IgD-negative memory B cell (primary cell): ENCODE data around the gene DSE. TPM values are rescaled to one million over a fixed set of nuclear protein-coding genes. Genes with fewer than 3 reads are reported as not detected.

Experiments used
- polyA plus RNA-seq: library from polyadenylated mRNA; unstranded; fragments of 300-500 nt; fragmentation: Illumina TruSeq; gene quantifications from one replicate; pipeline ENCODE4 v1.2.3, GENCODE V29; 2021

The DSE gene
- polyA plus RNA-seq, 1 donor from 2014 or later = 23.6 TPM

Other genes starting within 250 kb of the DSE start
- 0.36 TPM for gene COL10A1, start 244.8 kb upstream of the DSE start, polyA plus RNA-seq
- gene TSPYL4, start 116.9 kb upstream of the DSE start, polyA plus RNA-seq = 9.8 TPM
- gene TSPYL1, start 91.0 kb upstream of the DSE start, polyA plus RNA-seq = 62.8 TPM
- 307 TPM for gene CALHM6, start 90.4 kb downstream of the DSE start, polyA plus RNA-seq
- not detected for gene CALHM5, start 140.7 kb downstream of the DSE start, polyA plus RNA-seq
- not detected for gene TRAPPC3L, start 174.7 kb downstream of the DSE start, polyA plus RNA-seq
- gene CALHM4, start 182.8 kb downstream of the DSE start, polyA plus RNA-seq = not detected
- 52.3 TPM for gene RWDD1, start 200.6 kb downstream of the DSE start, polyA plus RNA-seq
- gene RSPH4A, start 245.5 kb downstream of the DSE start, polyA plus RNA-seq = not detected